GM23248 (cell line): Measurements from ENCODE around the gene FCHO1.

Experiments
- EZH2 ChIP-seq: fragments of 200-600 bp; sonication (generic); IDR thresholded peaks from 2 replicates; pipeline ENCODE4 v1.6.1; 2018; ENCODE audit warnings: antibody characterized with exemption, mild to moderate bottlenecking; ENCODE audit not compliant: insufficient read depth, poor library complexity, severe bottlenecking
- EZH2phosphoT487 ChIP-seq: fragments of 200-600 bp; sonication (generic); IDR thresholded peaks from 2 replicates; pipeline ENCODE4 v1.6.1; 2018; ENCODE audit warnings: antibody characterized with exemption, moderate library complexity, mild to moderate bottlenecking, low read depth; ENCODE audit not compliant: insufficient read depth

DNA sequence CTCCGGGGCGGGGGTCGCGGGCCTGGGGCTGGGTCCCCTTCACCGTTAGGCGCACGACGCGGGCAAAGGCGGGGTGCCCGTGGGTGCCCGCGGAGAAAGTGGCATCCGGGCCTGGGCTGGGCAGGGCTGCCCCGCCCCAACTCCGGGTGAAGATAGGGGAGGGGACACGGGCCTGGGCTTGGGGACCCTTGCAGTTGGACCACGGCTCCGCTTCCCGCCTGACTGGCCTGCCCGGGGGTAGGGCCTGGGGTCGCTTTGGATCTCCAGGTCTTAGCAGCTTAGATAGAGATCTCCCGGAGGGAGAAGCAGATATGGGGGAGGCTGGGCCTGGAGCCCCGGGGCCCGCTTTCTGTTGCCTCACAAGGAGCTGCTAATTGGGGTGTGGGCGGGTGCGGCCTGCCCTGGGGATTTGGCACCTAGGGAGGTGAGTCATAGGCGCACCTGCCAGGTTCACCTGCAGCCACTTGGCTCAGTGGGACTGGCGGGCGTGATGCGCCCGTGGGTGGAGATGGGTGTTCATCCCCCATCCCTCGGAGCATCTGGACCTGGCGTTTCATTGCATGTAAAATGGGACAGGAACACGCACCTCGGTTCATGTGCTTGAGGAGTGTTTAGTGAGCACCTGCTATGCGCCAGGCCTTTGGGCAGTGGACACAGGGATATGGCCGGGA, 31.4 kb upstream of the FCHO1 start:
- TF ChIP-seq EZH2: no peak
- TF ChIP-seq EZH2phosphoT487: no peak
